Endothelial cell of umbilical vein (primary cell): ENCODE results near the gene ITSN2. TPM values are rescaled to one million over a fixed set of nuclear protein-coding genes. Genes with fewer than 3 reads are reported as not detected.

Experiments used
- BruUV-seq: library from RNA; stranded (reverse); fragments of 400-500 nt; replicated peaks from 2 replicates; lab custom pipeline; 2021; lab: Mats Ljungman, UMichigan
- CTCF ChIA-PET: fragments of 300-600, 350-600 bp; sonication (Branson Sonifier 250); formaldehyde crosslinking; loops from one replicate; lab custom pipeline; 2021; ENCODE audit warnings: antibody characterized with exemption, inconsistent platforms; lab: Charles Lee
- POLR2A ChIA-PET: fragments of 300-600, 350-600 bp; sonication (Branson Sonifier 250); formaldehyde crosslinking; loops from one replicate; lab custom pipeline; 2021; ENCODE audit warnings: antibody characterized with exemption, inconsistent platforms; lab: Charles Lee
- DNase-seq: peaks from one replicate; pipeline ENCODE4 v3.0.0-alpha.2; 2011; ENCODE audit warnings: low read depth, low spot score
- FAIRE-seq: peaks from 2 replicates; lab custom pipeline; 2011; peaks lifted over from hg19 to GRCh38; lab: Jason Lieb, UNC
- H2AFZ ChIP-seq: 2 replicates; pipeline ENCODE4 v1.6.0; 2012; ENCODE audit warnings: low read depth, low read length, control low read depth, inconsistent platforms
- H3K27ac ChIP-seq: 2 replicates; pipeline ENCODE4 v1.5.1; 2011; ENCODE audit warnings: low read depth, mild to moderate bottlenecking, control low read depth, low read length, moderate library complexity; ENCODE audit not compliant: insufficient read depth
- H3K27me3 ChIP-seq, 2 experiments: 2 replicates each; pipeline versions ENCODE4 v1.6.0 to v1.6.1; 2011; ENCODE audit warnings: low read length in 2 of 2, mixed read lengths in 1 of 2; ENCODE audit not compliant: control insufficient read depth in 2 of 2, insufficient read depth in 2 of 2
- H3K36me3 ChIP-seq, 2 experiments: 2 replicates in 1 of 2; 3 replicates in 1 of 2; pipeline ENCODE4 v1.5.1; 2011; ENCODE audit warnings: low read length in 2 of 2, mild to moderate bottlenecking in 1 of 2, moderate library complexity in 1 of 2; ENCODE audit not compliant: control insufficient read depth in 2 of 2, insufficient read depth in 2 of 2; ENCODE audit errors: extremely low read depth in 1 of 2
- H3K4me1 ChIP-seq: 3 replicates; pipeline ENCODE4 v1.5.1; 2011; ENCODE audit warnings: mild to moderate bottlenecking, low read length; ENCODE audit not compliant: control insufficient read depth, insufficient read depth; ENCODE audit errors: extremely low read depth
- H3K4me2 ChIP-seq: 2 replicates; pipeline ENCODE4 v1.6.1; 2011; ENCODE audit warnings: low read length, control low read depth, mixed read lengths; ENCODE audit not compliant: insufficient read depth
- H3K4me3 ChIP-seq, 3 experiments: fragments of 200-600 bp in 1 of 3; sonication (generic), shearing (Covaris generic) in 1 of 3; replicated peaks in 1 of 3; 2 replicates each; pipeline ENCODE4 v1.5.1; 2011 to 2016; ENCODE audit warnings: control low read depth in 3 of 3, low read length in 3 of 3, mild to moderate bottlenecking in 2 of 3, inconsistent platforms in 1 of 3, low read depth in 1 of 3, moderate library complexity in 1 of 3; ENCODE audit not compliant: insufficient read depth in 1 of 3
- H3K79me2 ChIP-seq: 2 replicates; pipeline ENCODE4 v1.6.0; 2012; ENCODE audit warnings: low read length, inconsistent platforms; ENCODE audit not compliant: control insufficient read depth, insufficient read depth
- H3K9ac ChIP-seq: replicated peaks from 2 replicates; pipeline ENCODE3; 2011; ENCODE audit warnings: low read length, control low read depth; ENCODE audit not compliant: insufficient read depth; ENCODE audit errors: extremely low read depth
- H3K9me1 ChIP-seq: replicated peaks from 3 replicates; pipeline ENCODE4 v1.6.0; 2011; ENCODE audit warnings: mild to moderate bottlenecking, low read length; ENCODE audit not compliant: control insufficient read depth, insufficient read depth; ENCODE audit errors: extremely low read depth
- H3K9me3 ChIP-seq: replicated peaks from 2 replicates; pipeline ENCODE4 v1.5.1; 2012; ENCODE audit warnings: low read length, inconsistent platforms; ENCODE audit not compliant: control insufficient read depth, insufficient read depth
- H4K20me1 ChIP-seq: replicated peaks from 2 replicates; pipeline ENCODE3; 2011; ENCODE audit warnings: mild to moderate bottlenecking, low read length; ENCODE audit not compliant: control insufficient read depth, insufficient read depth; ENCODE audit errors: extremely low read depth
- CTCF ChIP-seq, 2 donors: IDR thresholded peaks; 1 replicate in 1 of 2; 2 replicates in 1 of 2; pipeline ENCODE4 v1.5.1; 2011; ENCODE audit warnings: low read length in 2 of 2, mild to moderate bottlenecking in 2 of 2, moderate library complexity in 2 of 2, control low read depth in 1 of 2, inconsistent platforms in 1 of 2, low read depth in 1 of 2; ENCODE audit not compliant: insufficient read depth in 1 of 2; ENCODE audit errors: extremely low read depth in 1 of 2
- EZH2 ChIP-seq: IDR thresholded peaks from 2 replicates; pipeline ENCODE4 v1.6.1; 2012; ENCODE audit warnings: borderline replicate concordance, low read depth, mild to moderate bottlenecking, moderate library complexity, low read length, inconsistent platforms; ENCODE audit not compliant: severe bottlenecking
- FOS ChIP-seq: IDR thresholded peaks from 2 replicates; pipeline ENCODE4 v1.6.1; 2011; ENCODE audit warnings: mild to moderate bottlenecking, low read length, moderate library complexity, borderline replicate concordance; ENCODE audit not compliant: insufficient read depth
- GATA2 ChIP-seq: IDR thresholded peaks from 2 replicates; pipeline ENCODE4 v1.7.0; 2011; ENCODE audit warnings: low read depth, mild to moderate bottlenecking, moderate library complexity, mixed read lengths, low read length; ENCODE audit not compliant: insufficient read length, insufficient read depth
- JUN ChIP-seq: IDR thresholded peaks from 2 replicates; pipeline ENCODE4 v1.6.1; 2011; ENCODE audit warnings: borderline replicate concordance, low read depth; ENCODE audit not compliant: insufficient read length, insufficient read depth
- MAX ChIP-seq: IDR thresholded peaks from 2 replicates; pipeline ENCODE4 v1.6.1; 2011; ENCODE audit not compliant: insufficient read depth, insufficient read length
- MYC ChIP-seq: IDR thresholded peaks from one replicate; pipeline ENCODE4 v1.6.1; 2011; ENCODE audit warnings: mild to moderate bottlenecking, low read depth, low read length
- POLR2A ChIP-seq: IDR thresholded peaks from 2 replicates; pipeline ENCODE4 v1.6.1; 2012; ENCODE audit warnings: low read depth, mild to moderate bottlenecking, control low read depth, low read length
- POLR2AphosphoS5 ChIP-seq: IDR thresholded peaks from 2 replicates; pipeline ENCODE4 v1.6.1; 2012; ENCODE audit warnings: low read depth, mild to moderate bottlenecking, control low read depth, low read length, moderate library complexity; ENCODE audit not compliant: insufficient read depth
- dilution Hi-C: fragments of 300-500 bp; cut with MboI; formaldehyde crosslinking; loops from one replicate; pipeline ENCODE4 v1.15.0; 2019; ENCODE audit warnings: low sequenced_read_pairs; ENCODE audit not compliant: extremely low pct_ligation_motif_present
- intact Hi-C: fragments of 100-400 bp; cut with micrococcal nuclease; formaldehyde crosslinking; loops from one replicate; pipeline ENCODE4 v1.10.0; 2022
- polyA plus RNA-seq, 4 experiments: library from polyadenylated mRNA; depleted of rRNA in 3 of 4; stranded (reverse) in 3 of 4; unstranded in 1 of 4; fragments of >200 nt; gene quantifications; 2 replicates each; pipeline versions ENCODE4 v1.2.1 to v1.2.3, GENCODE V29; 2011 to 2012; ENCODE audit warnings: missing spikeins in 1 of 4
- total RNA-seq: library from RNA; stranded (reverse); gene quantifications from 2 replicates; pipeline ENCODE4 v1.2.3, GENCODE V29; 2021

The ITSN2 gene
- total and polyA plus RNA-seq, 2 donors (not counting 3 experiments of a cell fraction or from before 2014, with no cell fraction given) = 30.5 to 56.8 TPM

GRCh38 chr2:24399434-24400206 is 39.3 kb upstream of the ITSN2 start:
- BruUV-seq = no TSS peak
- H3K9me1 ChIP-seq = no peaks in the 10 kb centered on the region
- H3K9ac ChIP-seq = no peak overlapping the region
- DNase-seq (no peak), FAIRE-seq (no peak)
- H4K20me1 ChIP-seq = no peaks in the 10 kb centered on the region
- ChIA-PET POLR2A (interaction anchor here (0.7 kb wide), 1 partner anchor 42 kb away, joined by 3 read pairs; no protein-coding TSS in a partner anchor), CTCF (interaction anchor here (1.2 to 3.4 kb wide), 3 partner anchors 9 to 428 kb away, joined by 3 to 11 read pairs (median 5); no protein-coding TSS in a partner anchor)
- H3K4me3 ChIP-seq = no peak overlapping the region
- peaks cover 2 to 4% of the 10 kb centered on the region in 2 experiments for H3K27me3 ChIP-seq
- no peak overlapping the region for H3K4me2 ChIP-seq
- H3K27ac ChIP-seq = no peak overlapping the region
- intact Hi-C loops (no loop called here), dilution Hi-C loops (no loop called here)
- H3K79me2 ChIP-seq = no peaks in the 10 kb centered on the region
- TF ChIP-seq POLR2AphosphoS5 (no peak), FOS (no peak), MAX (no peak), GATA2 (no peak), POLR2A (no peak), JUN (no peak), MYC (no peak), CTCF (IDR thresholded peaks at IDR 0.05; ENCODE audit: extremely low read depth in 1 of 2, insufficient read depth in 1 of 2, low read depth in 1 of 2, low read length in 2 of 2) (no peak), EZH2 (no peak)
- H3K4me1 ChIP-seq = no peaks in the 10 kb centered on the region
- H3K9me3 ChIP-seq = no peaks in the 10 kb centered on the region
- no peak overlapping the region for H2AFZ ChIP-seq
- no peaks in the 10 kb centered on the region for H3K36me3 ChIP-seq
